WTC11 (cell line): ENCODE results near the gene ARGFX.

Experiments used
- ATF2 ChIP-seq: sonication (generic); formaldehyde crosslinking; IDR thresholded peaks from 2 replicates; pipeline ENCODE4 v1.8.1; 2022; ENCODE audit warnings: low read depth, missing genetic modification reagents, borderline replicate concordance
- CTCF ChIP-seq: fragments of 200-600 bp; IDR thresholded peaks from 2 replicates; pipeline ENCODE4 v1.8.0; 2022; ENCODE audit warnings: antibody characterized with exemption
- E2F1 ChIP-seq: sonication (generic); formaldehyde crosslinking; IDR thresholded peaks from 2 replicates; pipeline ENCODE4 v1.8.0; 2022; ENCODE audit warnings: mild to moderate bottlenecking, missing genetic modification reagents
- E2F4 ChIP-seq: sonication (generic); formaldehyde crosslinking; IDR thresholded peaks from 2 replicates; pipeline ENCODE4 v1.8.1; 2022; ENCODE audit warnings: low read depth, mild to moderate bottlenecking, moderate library complexity, missing genetic modification reagents, borderline replicate concordance
- ELF4 ChIP-seq: sonication (generic); formaldehyde crosslinking; IDR thresholded peaks from 2 replicates; pipeline ENCODE4 v1.8.1; 2022; ENCODE audit warnings: low read depth, mild to moderate bottlenecking, moderate library complexity, missing genetic modification reagents
- ETV6 ChIP-seq: sonication (generic); formaldehyde crosslinking; IDR thresholded peaks from 2 replicates; pipeline ENCODE4 v1.8.1; 2022; ENCODE audit warnings: mild to moderate bottlenecking, missing genetic modification reagents
- OVOL2 ChIP-seq: fragments of 250-450 bp; sonication (Bioruptor Pico); IDR thresholded peaks from 2 replicates; pipeline ENCODE4 v1.9.0; 2021; ENCODE audit warnings: mild to moderate bottlenecking, borderline replicate concordance
- SMAD3 ChIP-seq: sonication (generic); formaldehyde crosslinking; IDR thresholded peaks from 2 replicates; pipeline ENCODE4 v1.8.0; 2022; ENCODE audit warnings: missing genetic modification reagents, mild to moderate bottlenecking, borderline replicate concordance
- ZBTB43 ChIP-seq: sonication (generic); formaldehyde crosslinking; IDR thresholded peaks from 2 replicates; pipeline ENCODE4 v1.8.1; 2023; ENCODE audit warnings: mild to moderate bottlenecking, missing genetic modification reagents
- ZNF219 ChIP-seq: sonication (generic); formaldehyde crosslinking; IDR thresholded peaks from 2 replicates; pipeline ENCODE4 v1.8.0; 2023; ENCODE audit warnings: missing genetic modification reagents, mild to moderate bottlenecking, borderline replicate concordance

GRCh38 chr3:121517953-121518655 is 49.6 kb upstream of the ARGFX start:
- TF ChIP-seq OVOL2 (CRISPR knock-in tag) (no peak), ZNF219 (CRISPR knock-in tag) (no peak), E2F1 (no peak), ZBTB43 (CRISPR knock-in tag) (no peak), ATF2 (CRISPR knock-in tag) (no peak), E2F4 (CRISPR knock-in tag) (no peak), ETV6 (CRISPR knock-in tag) (no peak), SMAD3 (CRISPR knock-in tag) (no peak), CTCF (no peak), ELF4 (CRISPR knock-in tag) (no peak)
